MM.1S (cell line): ENCODE measurements around the gene AGPAT3.

Experiments used
- CTCF ChIP-seq: fragments of 300-600 bp; sonication (generic); IDR thresholded peaks from 2 replicates; pipeline ENCODE4 v1.5.1; 2016; ENCODE audit warnings: antibody characterized with exemption, low read length, mixed read lengths
- EZH2 ChIP-seq: fragments of 300-600 bp; sonication (generic); optimal IDR thresholded peaks from 2 replicates; pipeline ENCODE3; 2017; ENCODE audit warnings: low read depth, mild to moderate bottlenecking, antibody characterized with exemption, low read length, mixed read lengths
- EZH2phosphoT487 ChIP-seq: fragments of 300-600 bp; sonication (generic); IDR thresholded peaks from 2 replicates; pipeline ENCODE4 v1.6.1; 2018; ENCODE audit warnings: antibody characterized with exemption, low read length

- TF ChIP-seq EZH2phosphoT487 (no peak), CTCF (no peak), EZH2 (no peak)
These were observed 96.4 kb downstream of the AGPAT3 start for GRCh38 chr21:43961382-43961909.
